ENCODE results near the gene CCDC102B. TPM values are rescaled to one million over a fixed set of nuclear protein-coding genes. Genes with fewer than 3 reads are reported as not detected.

The CCDC102B gene
- polyA plus RNA-seq, 2 donors: 0.54 to 0.94 TPM

- H3K27ac ChIP-seq (ENCODE audit: low read depth in 2 of 2, low read length in 1 of 2): no peak overlapping the region
- H3K27me3 ChIP-seq (ENCODE audit: control insufficient read depth in 1 of 2, insufficient read depth in 2 of 2, low read length in 2 of 2): no peaks in the 10 kb centered on the region
- no peaks in the 10 kb centered on the region for H3K36me3 ChIP-seq (ENCODE audit: control insufficient read depth in 2 of 2, insufficient read depth in 2 of 2, low read length in 1 of 2)
- H3K9me3 ChIP-seq (ENCODE audit: control insufficient read depth in 2 of 2, insufficient read depth in 1 of 2, low read depth in 1 of 2, low read length in 1 of 2): no peaks in the 10 kb centered on the region
- H3K4me3 ChIP-seq (ENCODE audit: low read depth in 1 of 2, low read length in 2 of 2): no peak overlapping the region
- H3K4me1 ChIP-seq (ENCODE audit: control insufficient read depth in 2 of 2, insufficient read depth in 2 of 2, low read length in 1 of 2): no peaks in the 10 kb centered on the region
- 42 to 54% methylated on average over 1 of the region's 1 CpG for WGBS, 2 donors
These were observed 146.9 kb downstream of the CCDC102B start for GRCh38 chr18:68944826-68945225.

- H3K4me1 ChIP-seq (ENCODE audit: control insufficient read depth in 2 of 2, insufficient read depth in 2 of 2, low read length in 1 of 2): no peaks in the 10 kb centered on the region
- H3K36me3 ChIP-seq (ENCODE audit: control insufficient read depth in 2 of 2, insufficient read depth in 2 of 2, low read length in 1 of 2): no peaks in the 10 kb centered on the region
- no peaks in the 10 kb centered on the region for H3K9me3 ChIP-seq (ENCODE audit: control insufficient read depth in 2 of 2, insufficient read depth in 1 of 2, low read depth in 1 of 2, low read length in 1 of 2)
- H3K27me3 ChIP-seq (ENCODE audit: control insufficient read depth in 1 of 2, insufficient read depth in 2 of 2, low read length in 2 of 2): no peaks in the 10 kb centered on the region
- 89 to 90% methylated on average over 4 of the region's 4 CpGs for WGBS, 2 donors
- H3K4me3 ChIP-seq (ENCODE audit: low read depth in 1 of 2, low read length in 2 of 2): no peak overlapping the region
- H3K27ac ChIP-seq (ENCODE audit: low read depth in 2 of 2, low read length in 1 of 2): no peak overlapping the region
These were observed 150.7 kb downstream of the CCDC102B start for GRCh38 chr18:68948622-68949021.

DNA sequence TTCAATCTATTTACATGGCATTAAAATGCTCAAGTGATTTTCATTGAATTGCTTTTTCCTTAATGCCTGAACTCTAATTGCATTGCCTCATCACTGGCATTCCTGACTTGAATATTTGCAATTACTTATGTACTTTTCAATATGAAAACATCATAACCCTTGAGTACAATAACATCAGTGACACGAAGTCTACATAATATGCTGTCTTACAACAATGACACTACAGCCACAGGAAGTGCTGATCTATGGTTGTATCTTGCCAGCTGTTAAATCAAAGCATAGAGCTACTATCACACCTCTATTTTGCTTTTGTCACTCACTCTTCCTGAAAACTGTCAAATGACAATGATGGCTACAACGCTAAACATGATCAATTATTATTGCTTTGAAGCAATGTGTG, 156.9 kb downstream of the CCDC102B start:
- H3K4me3 ChIP-seq (ENCODE audit: low read depth in 1 of 2, low read length in 2 of 2): no peak overlapping the region
- no peaks in the 10 kb centered on the region for H3K36me3 ChIP-seq (ENCODE audit: control insufficient read depth in 2 of 2, insufficient read depth in 2 of 2, low read length in 1 of 2)
- 50 to 54% methylated on average over 2 of the region's 2 CpGs for WGBS, 2 donors
- no peak overlapping the region for H3K27ac ChIP-seq (ENCODE audit: low read depth in 2 of 2, low read length in 1 of 2)
- no peaks in the 10 kb centered on the region for H3K27me3 ChIP-seq (ENCODE audit: control insufficient read depth in 1 of 2, insufficient read depth in 2 of 2, low read length in 2 of 2)
- peaks cover 0 to 3% of the 10 kb centered on the region in 2 donors for H3K9me3 ChIP-seq (ENCODE audit: control insufficient read depth in 2 of 2, insufficient read depth in 1 of 2, low read depth in 1 of 2, low read length in 1 of 2)
- H3K4me1 ChIP-seq (ENCODE audit: control insufficient read depth in 2 of 2, insufficient read depth in 2 of 2, low read length in 1 of 2): no peaks in the 10 kb centered on the region

GRCh38 chr18:68956650-68957049, 158.8 kb downstream of the CCDC102B start:
- Histone ChIP-seq H3K4me1 (ENCODE audit: control insufficient read depth in 2 of 2, insufficient read depth in 2 of 2, low read length in 1 of 2) (no peaks in the 10 kb centered on the region), H3K27me3 (ENCODE audit: control insufficient read depth in 1 of 2, insufficient read depth in 2 of 2, low read length in 2 of 2) (no peaks in the 10 kb centered on the region), H3K27ac (ENCODE audit: low read depth in 2 of 2, low read length in 1 of 2) (no peak overlapping the region), H3K36me3 (ENCODE audit: control insufficient read depth in 2 of 2, insufficient read depth in 2 of 2, low read length in 1 of 2) (no peaks in the 10 kb centered on the region), H3K9me3 (ENCODE audit: control insufficient read depth in 2 of 2, insufficient read depth in 1 of 2, low read depth in 1 of 2, low read length in 1 of 2) (peaks cover 0 to 3% of the 10 kb centered on the region in 2 donors), H3K4me3 (ENCODE audit: low read depth in 1 of 2, low read length in 2 of 2) (no peak overlapping the region)
- WGBS, 2 donors: 53 to 55% methylated on average over 2 of the region's 2 CpGs

DNA sequence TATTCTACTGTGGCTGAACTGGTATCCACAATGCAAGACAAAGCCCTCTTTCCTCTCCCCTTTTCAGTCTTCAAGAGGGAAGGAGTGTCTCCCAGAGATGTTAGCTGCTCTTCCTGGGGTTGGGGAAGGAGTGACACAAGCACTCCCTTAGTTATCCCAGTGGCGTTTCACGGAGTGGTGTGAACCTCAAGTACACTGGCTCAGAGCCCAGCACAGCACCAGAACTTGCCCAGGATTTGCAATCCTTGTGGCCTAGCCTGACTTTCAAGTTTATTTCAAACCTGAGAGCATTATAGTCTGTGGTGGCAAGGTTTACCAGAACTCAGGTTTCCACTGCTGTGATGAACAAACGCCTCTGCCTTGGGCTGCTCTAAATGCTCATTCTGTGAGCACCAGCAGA, 162.5 kb downstream of the CCDC102B start:
- Histone ChIP-seq H3K27ac (ENCODE audit: low read depth in 2 of 2, low read length in 1 of 2) (no peak overlapping the region), H3K36me3 (ENCODE audit: control insufficient read depth in 2 of 2, insufficient read depth in 2 of 2, low read length in 1 of 2) (no peaks in the 10 kb centered on the region), H3K4me1 (ENCODE audit: control insufficient read depth in 2 of 2, insufficient read depth in 2 of 2, low read length in 1 of 2) (no peaks in the 10 kb centered on the region), H3K27me3 (ENCODE audit: control insufficient read depth in 1 of 2, insufficient read depth in 2 of 2, low read length in 2 of 2) (no peaks in the 10 kb centered on the region), H3K9me3 (ENCODE audit: control insufficient read depth in 2 of 2, insufficient read depth in 1 of 2, low read depth in 1 of 2, low read length in 1 of 2) (peaks cover 0 to 3% of the 10 kb centered on the region in 2 donors), H3K4me3 (ENCODE audit: low read depth in 1 of 2, low read length in 2 of 2) (no peak overlapping the region)
- WGBS, 2 donors: 74 to 80% methylated on average over 3 of the region's 3 CpGs

GRCh38 chr18:68962623-68963022, 164.7 kb downstream of the CCDC102B start:
- H3K27me3 ChIP-seq (ENCODE audit: control insufficient read depth in 1 of 2, insufficient read depth in 2 of 2, low read length in 2 of 2): no peaks in the 10 kb centered on the region
- WGBS, 2 donors: 79 to 80% methylated on average over 3 of the region's 3 CpGs
- H3K36me3 ChIP-seq (ENCODE audit: control insufficient read depth in 2 of 2, insufficient read depth in 2 of 2, low read length in 1 of 2): no peaks in the 10 kb centered on the region
- peaks cover 0 to 3% of the 10 kb centered on the region in 2 donors for H3K9me3 ChIP-seq (ENCODE audit: control insufficient read depth in 2 of 2, insufficient read depth in 1 of 2, low read depth in 1 of 2, low read length in 1 of 2)
- no peaks in the 10 kb centered on the region for H3K4me1 ChIP-seq (ENCODE audit: control insufficient read depth in 2 of 2, insufficient read depth in 2 of 2, low read length in 1 of 2)
- no peak overlapping the region for H3K4me3 ChIP-seq (ENCODE audit: low read depth in 1 of 2, low read length in 2 of 2)
- no peak overlapping the region for H3K27ac ChIP-seq (ENCODE audit: low read depth in 2 of 2, low read length in 1 of 2)

DNA sequence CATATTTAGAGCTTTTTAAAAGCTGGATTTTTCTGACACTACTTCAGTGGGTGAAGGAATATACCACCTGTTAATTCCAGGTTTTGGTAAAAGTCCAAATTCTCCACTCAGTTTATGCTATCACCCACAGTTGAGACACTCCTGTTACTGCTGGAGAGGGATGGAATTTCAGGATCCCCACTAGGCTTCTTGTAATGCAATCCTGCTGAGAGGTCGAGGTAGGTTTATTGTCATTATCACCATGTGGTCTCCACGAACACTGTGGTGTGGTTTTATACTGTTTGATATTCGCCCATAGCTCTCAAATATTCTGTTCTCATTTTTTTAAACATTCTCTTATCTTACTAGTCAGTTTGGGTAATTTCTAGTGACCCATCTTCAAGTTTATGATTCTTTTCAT, 167.9 kb downstream of the CCDC102B start:
- Histone ChIP-seq H3K36me3 (ENCODE audit: control insufficient read depth in 2 of 2, insufficient read depth in 2 of 2, low read length in 1 of 2) (no peaks in the 10 kb centered on the region), H3K9me3 (ENCODE audit: control insufficient read depth in 2 of 2, insufficient read depth in 1 of 2, low read depth in 1 of 2, low read length in 1 of 2) (no peaks in the 10 kb centered on the region), H3K27me3 (ENCODE audit: control insufficient read depth in 1 of 2, insufficient read depth in 2 of 2, low read length in 2 of 2) (no peaks in the 10 kb centered on the region), H3K27ac (ENCODE audit: low read depth in 2 of 2, low read length in 1 of 2) (no peak overlapping the region), H3K4me1 (ENCODE audit: control insufficient read depth in 2 of 2, insufficient read depth in 2 of 2, low read length in 1 of 2) (no peaks in the 10 kb centered on the region), H3K4me3 (ENCODE audit: low read depth in 1 of 2, low read length in 2 of 2) (no peak overlapping the region)
- WGBS, 2 donors: 66 to 73% methylated on average over 3 of the region's 3 CpGs

DNA sequence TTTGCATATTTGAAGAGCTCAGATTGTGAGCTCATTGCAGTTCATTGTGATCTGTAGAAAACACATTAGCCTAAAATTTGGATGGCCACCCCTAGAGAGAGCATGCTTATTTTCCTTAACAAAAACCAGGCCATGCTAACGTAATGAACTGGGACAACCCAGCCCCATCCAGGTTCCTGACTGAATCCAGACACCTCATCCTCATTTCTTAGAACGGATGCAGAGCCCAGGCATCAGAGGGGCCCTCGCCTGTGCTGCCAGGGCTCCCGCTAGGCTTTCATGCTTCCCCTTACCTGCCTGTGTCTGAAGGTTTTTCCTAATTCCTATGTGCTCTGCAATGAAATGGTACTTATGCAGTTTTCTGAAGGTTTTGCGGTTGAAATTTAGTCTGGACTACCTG, 171.1 kb downstream of the CCDC102B start:
- H3K9me3 ChIP-seq (ENCODE audit: control insufficient read depth in 2 of 2, insufficient read depth in 1 of 2, low read depth in 1 of 2, low read length in 1 of 2): no peaks in the 10 kb centered on the region

DNA sequence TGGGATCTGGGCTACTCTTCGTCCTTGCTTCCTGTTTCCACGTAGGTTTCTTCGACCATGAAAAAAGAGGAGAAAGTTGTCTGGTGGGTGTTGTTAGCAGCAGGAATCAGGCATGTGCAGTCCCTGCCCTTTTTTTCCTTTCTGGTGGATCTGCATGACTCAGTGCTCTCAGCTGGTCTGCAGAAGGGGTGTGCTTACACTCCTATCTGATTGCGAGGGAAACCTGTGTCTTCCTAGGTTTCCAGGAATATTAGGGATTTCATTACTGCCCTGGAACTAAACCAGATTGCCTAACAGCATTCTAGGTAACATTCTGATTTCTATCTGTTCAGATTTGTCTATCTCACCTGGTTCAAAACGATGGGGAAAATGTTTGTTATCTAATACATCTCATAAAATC, 174.3 kb downstream of the CCDC102B start:
- Histone ChIP-seq H3K27me3 (ENCODE audit: control insufficient read depth in 1 of 2, insufficient read depth in 2 of 2, low read length in 2 of 2) (no peaks in the 10 kb centered on the region), H3K9me3 (ENCODE audit: control insufficient read depth in 2 of 2, insufficient read depth in 1 of 2, low read depth in 1 of 2, low read length in 1 of 2) (no peaks in the 10 kb centered on the region), H3K27ac (ENCODE audit: low read depth in 2 of 2, low read length in 1 of 2) (no peak overlapping the region), H3K4me1 (ENCODE audit: control insufficient read depth in 2 of 2, insufficient read depth in 2 of 2, low read length in 1 of 2) (no peaks in the 10 kb centered on the region), H3K4me3 (ENCODE audit: low read depth in 1 of 2, low read length in 2 of 2) (no peak overlapping the region), H3K36me3 (ENCODE audit: control insufficient read depth in 2 of 2, insufficient read depth in 2 of 2, low read length in 1 of 2) (no peaks in the 10 kb centered on the region)
- 60 to 69% methylated on average over 5 of the region's 5 CpGs for WGBS, 2 donors

More for the DNA sequence above, 171.1 kb downstream of the CCDC102B start:
- no peaks in the 10 kb centered on the region for H3K36me3 ChIP-seq (ENCODE audit: control insufficient read depth in 2 of 2, insufficient read depth in 2 of 2, low read length in 1 of 2)
- no peak overlapping the region for H3K27ac ChIP-seq (ENCODE audit: low read depth in 2 of 2, low read length in 1 of 2)
- no peaks in the 10 kb centered on the region for H3K4me1 ChIP-seq (ENCODE audit: control insufficient read depth in 2 of 2, insufficient read depth in 2 of 2, low read length in 1 of 2)
- WGBS, 2 donors: 81 to 83% methylated on average over 5 of the region's 5 CpGs
- no peaks in the 10 kb centered on the region for H3K27me3 ChIP-seq (ENCODE audit: control insufficient read depth in 1 of 2, insufficient read depth in 2 of 2, low read length in 2 of 2)
- no peak overlapping the region for H3K4me3 ChIP-seq (ENCODE audit: low read depth in 1 of 2, low read length in 2 of 2)

- H3K4me1 ChIP-seq (ENCODE audit: control insufficient read depth in 2 of 2, insufficient read depth in 2 of 2, low read length in 1 of 2): no peaks in the 10 kb centered on the region
- H3K9me3 ChIP-seq (ENCODE audit: control insufficient read depth in 2 of 2, insufficient read depth in 1 of 2, low read depth in 1 of 2, low read length in 1 of 2): no peaks in the 10 kb centered on the region
- no peaks in the 10 kb centered on the region for H3K27me3 ChIP-seq (ENCODE audit: control insufficient read depth in 1 of 2, insufficient read depth in 2 of 2, low read length in 2 of 2)
- no peak overlapping the region for H3K27ac ChIP-seq (ENCODE audit: low read depth in 2 of 2, low read length in 1 of 2)
- H3K4me3 ChIP-seq (ENCODE audit: low read depth in 1 of 2, low read length in 2 of 2): no peak overlapping the region
- 94 to 98% methylated on average over 2 of the region's 2 CpGs for WGBS, 2 donors
- H3K36me3 ChIP-seq (ENCODE audit: control insufficient read depth in 2 of 2, insufficient read depth in 2 of 2, low read length in 1 of 2): no peaks in the 10 kb centered on the region
These were observed 181.9 kb downstream of the CCDC102B start for GRCh38 chr18:68979737-68980136.
